PC-9 (cell line): ENCODE results near the gene PPP1R9B. TPM values are rescaled to one million over a fixed set of nuclear protein-coding genes. Genes with fewer than 3 reads are reported as not detected.

Source experiments
- BruUV-seq: library from RNA; stranded (reverse); fragments of 400-500 nt; replicated peaks from 2 replicates; lab custom pipeline; 2021; lab: Mats Ljungman, UMichigan
- CTCF ChIA-PET: fragments of 300-600 bp; sonication (Branson Sonifier 250); formaldehyde crosslinking; loops from one replicate; lab custom pipeline; 2022; ENCODE audit warnings: antibody characterized with exemption; lab: Charles Lee
- POLR2A ChIA-PET: fragments of 300-600 bp; sonication (Branson Sonifier 250); formaldehyde crosslinking; loops from one replicate; lab custom pipeline; 2022; ENCODE audit warnings: antibody characterized with exemption; ENCODE audit not compliant: unreplicated experiment; lab: Charles Lee
- DNase-seq, 2 experiments: peaks; one replicate each; pipeline versions ENCODE4 v3.0.0 to v3.0.0-alpha.2; 2015 to 2022; ENCODE audit warnings: mixed read lengths in 1 of 2
- H2AFZ ChIP-seq: fragments of 200-600 bp; sonication (generic); 2 replicates; pipeline ENCODE4 v1.8.1; 2017; ENCODE audit warnings: antibody characterized with exemption
- H3F3A ChIP-seq: fragments of 200-600 bp; sonication (generic); 2 replicates; pipeline ENCODE4 v1.8.1; 2017; ENCODE audit warnings: antibody characterized with exemption, mild to moderate bottlenecking, low read depth; ENCODE audit not compliant: insufficient read depth
- H3K27ac ChIP-seq: fragments of 200-600 bp; sonication (generic); 2 replicates; pipeline ENCODE4 v1.6.1; 2016; ENCODE audit warnings: mixed run types
- H3K27me3 ChIP-seq: fragments of 200-600 bp; sonication (generic); 2 replicates; pipeline ENCODE4 v1.6.1; 2016; ENCODE audit warnings: low read depth, mixed run types; ENCODE audit not compliant: insufficient read depth
- H3K36me3 ChIP-seq: fragments of 200-600 bp; sonication (generic); 2 replicates; pipeline ENCODE4 v1.6.1; 2016; ENCODE audit warnings: low read depth, mixed run types
- H3K4me1 ChIP-seq: fragments of 200-600 bp; sonication (generic); replicated peaks from 2 replicates; pipeline ENCODE4 v1.6.1; 2016; ENCODE audit warnings: mixed run types; ENCODE audit not compliant: insufficient read depth
- H3K4me2 ChIP-seq: fragments of 200-600 bp; sonication (generic); 2 replicates; pipeline ENCODE4 v1.6.1; 2017; ENCODE audit warnings: mixed run types
- H3K4me3 ChIP-seq: fragments of 200-600 bp; sonication (generic); 2 replicates; pipeline ENCODE4 v1.6.1; 2016; ENCODE audit warnings: mixed run types
- H3K79me2 ChIP-seq: fragments of 200-600 bp; sonication (generic); 2 replicates; pipeline ENCODE4 v1.6.1; 2017; ENCODE audit warnings: low read depth, mixed run types
- H3K9me2 ChIP-seq: fragments of 200-600 bp; sonication (generic); 2 replicates; pipeline ENCODE4 v1.8.1; 2017; ENCODE audit warnings: mild to moderate bottlenecking; ENCODE audit not compliant: insufficient read depth
- H3K9me3 ChIP-seq: fragments of 200-600 bp; sonication (generic); 2 replicates; pipeline ENCODE4 v1.8.1; 2016; ENCODE audit warnings: low read depth; ENCODE audit not compliant: insufficient read depth
- H4K20me1 ChIP-seq: fragments of 200-600 bp; sonication (generic); 2 replicates; pipeline ENCODE4 v1.8.1; 2017; ENCODE audit not compliant: insufficient read depth
- CTCF ChIP-seq: fragments of 200-600 bp; sonication (generic); conservative IDR thresholded peaks from 2 replicates; pipeline ENCODE4 v1.6.1; 2017; ENCODE audit warnings: mixed run types, antibody characterized with exemption, mild to moderate bottlenecking, moderate library complexity
- EZH2 ChIP-seq: fragments of 200-600 bp; sonication (generic); IDR thresholded peaks from 2 replicates; pipeline ENCODE4 v1.8.0; 2017; ENCODE audit warnings: antibody characterized with exemption, low read depth
- intact Hi-C: fragments of 100-400 bp; cut with micrococcal nuclease; formaldehyde crosslinking; loops from one replicate; pipeline ENCODE4 v1.10.0; 2022; ENCODE audit not compliant: unreplicated experiment
- total RNA-seq: library from RNA; stranded (reverse); gene quantifications from 2 replicates; pipeline ENCODE4 v1.2.3, GENCODE V29; 2021

Gene PPP1R9B
- total RNA-seq, 1 experiment from 2014 or later, result 35.8 TPM

GRCh38 chr17:50099003-50099402, 51.5 kb downstream of the PPP1R9B start:
- TF ChIP-seq CTCF, result no peak
- no peaks in the 10 kb centered on the region for H3K36me3 ChIP-seq
- no peak for DNase-seq
- intact Hi-C loops, result loop anchor here (10.0 kb wide), 1 partner anchor 376 kb away; the partner anchor contains the start of gene RSAD1
- no peak overlapping the region for H3K4me3 ChIP-seq
- peaks cover 36% of the 10 kb centered on the region for H3F3A ChIP-seq
- ChIA-PET CTCF (no interaction called here), POLR2A (no interaction called here)
- H4K20me1 ChIP-seq, result peaks cover 6% of the 10 kb centered on the region; the same call in 1 of the 2 replicates
- H3K9me2 ChIP-seq, result no peaks in the 10 kb centered on the region
- no peak overlapping the region for H3K27ac ChIP-seq
- no peaks in the 10 kb centered on the region for H3K27me3 ChIP-seq
- H3K79me2 ChIP-seq, result peaks cover 11% of the 10 kb centered on the region; the same call in 1 of the 2 replicates
- BruUV-seq, result no TSS peak
- H3K9me3 ChIP-seq, result no peaks in the 10 kb centered on the region
- no peak overlapping the region for H2AFZ ChIP-seq
- H3K4me1 ChIP-seq, result peaks cover 44% of the 10 kb centered on the region
- H3K4me2 ChIP-seq, result no peak overlapping the region

- no peaks in the 10 kb centered on the region for H3K9me2 ChIP-seq
- H3K4me3 ChIP-seq, result no peak overlapping the region
- no TSS peak for BruUV-seq
- no peak overlapping the region for H2AFZ ChIP-seq
- ChIA-PET CTCF (no interaction called here), POLR2A (no interaction called here)
- intact Hi-C loops, result loop anchor here (10.0 kb wide), 1 partner anchor 376 kb away; the partner anchor contains the start of gene RSAD1
- peaks cover 40% of the 10 kb centered on the region for H3F3A ChIP-seq
- no peak overlapping the region for H3K4me2 ChIP-seq
- DNase-seq, result no peak
- no peak for TF ChIP-seq EZH2
- H3K9me3 ChIP-seq, result no peaks in the 10 kb centered on the region
- H3K27me3 ChIP-seq, result no peaks in the 10 kb centered on the region
- peaks cover 6% of the 10 kb centered on the region; the same call in 1 of the 2 replicates for H4K20me1 ChIP-seq
- peaks cover 11% of the 10 kb centered on the region; the same call in 1 of the 2 replicates for H3K79me2 ChIP-seq
- H3K4me1 ChIP-seq, result peaks cover 45% of the 10 kb centered on the region
- H3K36me3 ChIP-seq, result no peaks in the 10 kb centered on the region
- H3K27ac ChIP-seq, result no peak overlapping the region
Observed at GRCh38 chr17:50098583-50098982, 51.9 kb downstream of the PPP1R9B start.

- H3K36me3 ChIP-seq, result no peaks in the 10 kb centered on the region
- DNase-seq, result no peak
- no peaks in the 10 kb centered on the region for H3K27me3 ChIP-seq
- intact Hi-C loops, result loop anchor here (10.0 kb wide), 1 partner anchor 377 kb away; the partner anchor contains the start of gene RSAD1
- H3K4me1 ChIP-seq, result peaks cover 46% of the 10 kb centered on the region
- peaks cover 6% of the 10 kb centered on the region; the same call in 1 of the 2 replicates for H4K20me1 ChIP-seq
- H3K9me2 ChIP-seq, result no peaks in the 10 kb centered on the region
- no peak overlapping the region for H3K4me3 ChIP-seq
- peaks cover 10% of the 10 kb centered on the region; the same call in 1 of the 2 replicates for H3K79me2 ChIP-seq
- no TSS peak for BruUV-seq
- no peak for TF ChIP-seq CTCF
- no peak for TF ChIP-seq EZH2
- H3F3A ChIP-seq, result peaks cover 46% of the 10 kb centered on the region
- H3K27ac ChIP-seq, result no peak overlapping the region
- ChIA-PET CTCF (interaction anchor here (0.5 kb wide), 1 partner anchor 82 kb away, joined by 6 read pairs; no protein-coding TSS in a partner anchor), POLR2A (no interaction called here)
- no peaks in the 10 kb centered on the region for H3K9me3 ChIP-seq
- H2AFZ ChIP-seq, result no peak overlapping the region
- no peak overlapping the region for H3K4me2 ChIP-seq
Observed at GRCh38 chr17:50097926-50098325, 52.6 kb downstream of the PPP1R9B start.
